HG03439 (cell line): ENCODE data around the gene GCH1.
"Not testable (repeated sequence)": the region's sequence is repeated elsewhere in the genome, so short reads cannot be mapped to it uniquely, and the experiment has no call there.

Experiments
- ATAC-seq: cut with Tn5 transposase; IDR thresholded peaks from one replicate; pipeline ENCODE4 v1.9.1; 2021; ENCODE audit warnings: mild to moderate bottlenecking, moderate library complexity; ENCODE audit not compliant: unreplicated experiment

Gene GCH1

GRCh38 chr14:54902521-54903420 is at the start of gene GCH1:
GCH1 (minus strand) TSS chr14:54902826; CDS start chr14:54902663, 163 bp downstream.
- ATAC-seq, result peak; percentile 87

GRCh38 chr14:54947230-54947629 is 44.6 kb upstream of the GCH1 start:
- ATAC-seq, result no peak

GRCh38 chr14:54946500-54946899 is 43.9 kb upstream of the GCH1 start:
- ATAC-seq, result no peak

GRCh38 chr14:54944737-54945391 is 42.2 kb upstream of the GCH1 start:
- no peak for ATAC-seq

- ATAC-seq, result no peak
These were observed 40.3 kb upstream of the GCH1 start for GRCh38 chr14:54942913-54943312.

GRCh38 chr14:54936816-54937215 is 34.2 kb upstream of the GCH1 start:
- ATAC-seq, result no peak

- no peak for ATAC-seq
These were observed 33.3 kb upstream of the GCH1 start for GRCh38 chr14:54935958-54936357.

- ATAC-seq, result no peak
These were observed 32.5 kb upstream of the GCH1 start for GRCh38 chr14:54935100-54935499.

- no peak for ATAC-seq
These were observed 30.4 kb upstream of the GCH1 start for GRCh38 chr14:54933006-54933405.

- ATAC-seq, result no peak
These were observed 29.1 kb upstream of the GCH1 start for GRCh38 chr14:54931598-54932340.

GRCh38 chr14:54931101-54931500 is 28.5 kb upstream of the GCH1 start:
- ATAC-seq, result no peak

- ATAC-seq, result no peak
These were observed 26.9 kb upstream of the GCH1 start for GRCh38 chr14:54929556-54929955.

- no peak for ATAC-seq
These were observed 25.6 kb upstream of the GCH1 start for GRCh38 chr14:54928216-54928615.

- no peak for ATAC-seq
These were observed 24.9 kb upstream of the GCH1 start for GRCh38 chr14:54927551-54927950.

GRCh38 chr14:54926570-54926969 is 23.9 kb upstream of the GCH1 start:
- ATAC-seq, result not testable (repeated sequence)

- no peak for ATAC-seq
These were observed 20.0 kb upstream of the GCH1 start for GRCh38 chr14:54922598-54922997.

GRCh38 chr14:54920052-54920451 is 17.4 kb upstream of the GCH1 start:
- no peak for ATAC-seq

- ATAC-seq, result no peak
These were observed 16.7 kb upstream of the GCH1 start for GRCh38 chr14:54919330-54919729.

GRCh38 chr14:54918427-54918826 is 15.8 kb upstream of the GCH1 start:
- no peak for ATAC-seq

- no peak for ATAC-seq
These were observed 13.5 kb upstream of the GCH1 start for GRCh38 chr14:54916101-54916500.

- no peak for ATAC-seq
These were observed 7.4 kb upstream of the GCH1 start for GRCh38 chr14:54909817-54910558.
